ENCODE measurements around the gene ADAMTS12. TPM values are rescaled to one million over a fixed set of nuclear protein-coding genes. Genes with fewer than 3 reads are reported as not detected.

Gene ADAMTS12
- total RNA-seq, 1 experiment from 2014 or later: 0.05 TPM

- BruUV-seq (replicated peaks): no TSS peak
- DNase-seq (ENCODE audit: low read depth, low spot score) (no peak), ATAC-seq (no peak)
- RAD21 ChIA-PET (ENCODE audit: low non-redundant PET in 1 of 2, low total read pairs in 2 of 2, uncharacterized antibody in 2 of 2, unreplicated experiment in 2 of 2): no interaction called here
- Histone ChIP-seq H3K9ac (ENCODE audit: low read length) (no peak overlapping the region), H4K20me1 (ENCODE audit: insufficient read depth) (no peaks in the 10 kb centered on the region), H3K27ac (ENCODE audit: low read depth, low read length) (no peak overlapping the region), H3K79me2 (ENCODE audit: insufficient read depth, low read length) (no peaks in the 10 kb centered on the region), H3K4me3 (replicated peaks in 1 of 2; ENCODE audit: low read depth in 1 of 2, low read length in 2 of 2) (no peak overlapping the region), H3K27me3 (ENCODE audit: insufficient read depth, low read length) (peaks cover 10% of the 10 kb centered on the region; the same call in 1 of the 2 replicates), H3K9me2 (ENCODE audit: insufficient read depth) (no peaks in the 10 kb centered on the region), H3K4me2 (ENCODE audit: low read length) (no peak overlapping the region), H2AFZ (ENCODE audit: low read depth, low read length, poor library complexity, severe bottlenecking) (no peak overlapping the region), H3K36me3 (ENCODE audit: control insufficient read depth in 1 of 2, insufficient read depth in 2 of 2, low read length in 2 of 2) (no peaks in the 10 kb centered on the region), H3K9me3 (ENCODE audit: control insufficient read depth in 1 of 2, insufficient read depth in 1 of 2, low read depth in 1 of 2, low read length in 2 of 2) (no peaks in the 10 kb centered on the region), H3K4me1 (ENCODE audit: control insufficient read depth in 1 of 2, insufficient read depth in 2 of 2, low read length in 2 of 2) (no peaks in the 10 kb centered on the region; a peak in 1 of 4 replicates)
- TF ChIP-seq REST (IDR thresholded peaks at IDR 0.05; ENCODE audit: low read depth) (no peak), TCF7L2 (IDR thresholded peaks at IDR 0.05; ENCODE audit: borderline replicate concordance, extremely low read depth, insufficient read depth, insufficient read length) (no peak), ZNF274 (IDR thresholded peaks at IDR 0.05; ENCODE audit: low read depth, low read length) (no peak), POLR2AphosphoS5 (IDR thresholded peaks at IDR 0.05; ENCODE audit: low read depth, low read length) (no peak), RAD21 (IDR thresholded peaks at IDR 0.05; ENCODE audit: low read depth) (no peak), SRF (IDR thresholded peaks at IDR 0.05; ENCODE audit: low read depth) (no peak), EZH2phosphoT487 (IDR thresholded peaks at IDR 0.05; ENCODE audit: borderline replicate concordance) (no peak)
- TF ChIP-seq, protein P1, sequence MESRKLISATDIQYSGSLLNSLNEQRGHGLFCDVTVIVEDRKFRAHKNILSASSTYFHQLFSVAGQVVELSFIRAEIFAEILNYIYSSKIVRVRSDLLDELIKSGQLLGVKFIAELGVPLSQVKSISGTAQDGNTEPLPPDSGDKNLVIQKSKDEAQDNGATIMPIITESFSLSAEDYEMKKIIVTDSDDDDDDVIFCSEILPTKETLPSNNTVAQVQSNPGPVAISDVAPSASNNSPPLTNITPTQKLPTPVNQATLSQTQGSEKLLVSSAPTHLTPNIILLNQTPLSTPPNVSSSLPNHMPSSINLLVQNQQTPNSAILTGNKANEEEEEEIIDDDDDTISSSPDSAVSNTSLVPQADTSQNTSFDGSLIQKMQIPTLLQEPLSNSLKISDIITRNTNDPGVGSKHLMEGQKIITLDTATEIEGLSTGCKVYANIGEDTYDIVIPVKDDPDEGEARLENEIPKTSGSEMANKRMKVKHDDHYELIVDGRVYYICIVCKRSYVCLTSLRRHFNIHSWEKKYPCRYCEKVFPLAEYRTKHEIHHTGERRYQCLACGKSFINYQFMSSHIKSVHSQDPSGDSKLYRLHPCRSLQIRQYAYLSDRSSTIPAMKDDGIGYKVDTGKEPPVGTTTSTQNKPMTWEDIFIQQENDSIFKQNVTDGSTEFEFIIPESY (IDR thresholded peaks at IDR 0.05; ENCODE audit: extremely low read depth, insufficient replicate concordance, low read length): no peak
- TF ChIP-seq, protein P2, sequence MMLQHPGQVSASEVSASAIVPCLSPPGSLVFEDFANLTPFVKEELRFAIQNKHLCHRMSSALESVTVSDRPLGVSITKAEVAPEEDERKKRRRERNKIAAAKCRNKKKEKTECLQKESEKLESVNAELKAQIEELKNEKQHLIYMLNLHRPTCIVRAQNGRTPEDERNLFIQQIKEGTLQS (IDR thresholded peaks at IDR 0.05): no peak
- CTCF ChIA-PET: no interaction called here
- POLR2A ChIA-PET: no interaction called here
- intact Hi-C loops (cut with micrococcal nuclease): no loop called here
These were observed 74.5 kb downstream of the ADAMTS12 start for GRCh38 chr5:33817301-33817700.

All from HCT116 (cell line).